Small intestine (tissue), 7 donors: Measurements from ENCODE around the gene SSC5D. TPM values are rescaled to one million over a fixed set of nuclear protein-coding genes. Genes with fewer than 3 reads are reported as not detected.

Experiments
- DNase-seq, 2 donors: peaks; one replicate each; pipeline versions ENCODE4 v3.0.0 to v3.0.0-alpha.2; 2013
- FAIRE-seq: peaks from 2 replicates; lab custom pipeline; 2012; peaks lifted over from hg19 to GRCh38; lab: Jason Lieb, UNC
- H3K27ac ChIP-seq, 3 donors: one replicate each; pipeline ENCODE4 v1.5.1; 2013; ENCODE audit warnings: low read length in 2 of 3, mild to moderate bottlenecking in 2 of 3, control low read depth in 1 of 3, inconsistent platforms in 1 of 3, low read depth in 1 of 3, moderate library complexity in 1 of 3
- H3K27me3 ChIP-seq, 3 donors: one replicate each; pipeline ENCODE4 v1.6.1; 2013; ENCODE audit warnings: low read length in 3 of 3, inconsistent platforms in 1 of 3; ENCODE audit not compliant: control insufficient read depth in 3 of 3, insufficient read depth in 3 of 3
- H3K36me3 ChIP-seq, 3 donors: one replicate each; pipeline ENCODE4 v1.6.1; 2013; ENCODE audit warnings: low read length in 3 of 3, inconsistent platforms in 1 of 3, low read depth in 1 of 3, mild to moderate bottlenecking in 1 of 3, moderate library complexity in 1 of 3; ENCODE audit not compliant: control insufficient read depth in 3 of 3, insufficient read depth in 2 of 3
- H3K4me1 ChIP-seq, 3 donors: one replicate each; pipeline ENCODE4 v1.6.1; 2013; ENCODE audit warnings: low read length in 2 of 3, inconsistent platforms in 1 of 3, low read depth in 1 of 3, mild to moderate bottlenecking in 1 of 3, moderate library complexity in 1 of 3; ENCODE audit not compliant: control insufficient read depth in 3 of 3, insufficient read depth in 2 of 3
- H3K4me3 ChIP-seq, 3 donors: one replicate each; pipeline ENCODE4 v1.5.1; 2013; ENCODE audit warnings: low read length in 3 of 3, control low read depth in 1 of 3, inconsistent platforms in 1 of 3, low read depth in 1 of 3, mild to moderate bottlenecking in 1 of 3, moderate library complexity in 1 of 3
- H3K9me3 ChIP-seq, 2 donors: one replicate each; pipeline ENCODE4 v1.6.1; 2013; ENCODE audit warnings: low read depth in 1 of 2, low read length in 1 of 2; ENCODE audit not compliant: control insufficient read depth in 2 of 2, insufficient read depth in 1 of 2
- WGBS, 3 donors: extraction: QIAGEN DNeasy Blood & Tissue Kit; methylation state at CpG; one replicate each; pipeline ENCODE4 v1.1.7; 2013; 5-methylcytosine and 5-hydroxymethylcytosine counted together
- polyA plus RNA-seq, 4 donors: library from polyadenylated mRNA; stranded (reverse) in 3 of 4; unstranded in 1 of 4; fragments of 200-250 nt in 3 of 4; fragments of 120-200 nt in 1 of 4; gene quantifications; one replicate each; pipeline versions ENCODE4 v1.2.1 to v1.2.3, GENCODE V29; 2013
- donor health status: healthy with polysubstance abuse.
- donor health status: control.
- donor health status: control.
- donor health status: Bipolar disorder and iron deficiency.
- donor health status: healthy.

SSC5D gene
- polyA plus RNA-seq, 4 donors: 0.49 to 2.2 (median 0.54) TPM; not detected in 1

GRCh38 chr19:55464039-55464661 is 24.1 kb upstream of the SSC5D start:
- H3K4me3 ChIP-seq: no peak overlapping the region
- FAIRE-seq: no peak
- no peaks in the 10 kb centered on the region for H3K36me3 ChIP-seq
- no peaks in the 10 kb centered on the region for H3K9me3 ChIP-seq
- 70 to 74% (median 72%) methylated on average over 23 of the region's 23 CpGs for WGBS, 3 donors
- H3K27me3 ChIP-seq: peaks cover 0 to 12% (median 0%) of the 10 kb centered on the region in 3 donors
- peaks cover 0 to 30% (median 2%) of the 10 kb centered on the region in 3 donors for H3K4me1 ChIP-seq
- DNase-seq: no peak
- H3K27ac ChIP-seq: no peak overlapping the region

- no peak within 1 kb of the TSS for H3K27ac ChIP-seq
- H3K4me3 ChIP-seq: no peak within 1 kb of the TSS
- H3K27me3 ChIP-seq: peaks cover 0 to 12% (median 0%) of the 10 kb centered on the region in 3 donors
- WGBS, 3 donors: 60 to 70% (median 67%) methylated on average over 13 to 14 of the region's 14 CpGs
- peaks cover 0 to 28% (median 2%) of the 10 kb centered on the region in 3 donors for H3K4me1 ChIP-seq
- DNase-seq (no peak), FAIRE-seq (no peak)
- no peaks in the 10 kb centered on the region for H3K9me3 ChIP-seq
- H3K36me3 ChIP-seq: no peaks in the 10 kb centered on the region
Observed at GRCh38 chr19:55464662-55465054, 23.6 kb upstream of the SSC5D start, which contains the start of gene C19orf85. TSS of gene C19orf85 (minus strand) at chr19:55464751. CDS start at chr19:55464554, 197 bp downstream.

- DNase-seq (no peak), FAIRE-seq (no peak)
- WGBS, 3 donors: 62 to 78% (median 62%) methylated on average over 11 of the region's 11 CpGs
- H3K4me3 ChIP-seq: no peak overlapping the region
- no peaks in the 10 kb centered on the region for H3K9me3 ChIP-seq
- H3K27ac ChIP-seq: no peak overlapping the region
- H3K27me3 ChIP-seq: peaks cover 0 to 12% (median 0%) of the 10 kb centered on the region in 3 donors
- peaks cover 0 to 19% (median 2%) of the 10 kb centered on the region in 3 donors for H3K4me1 ChIP-seq
- H3K36me3 ChIP-seq: no peaks in the 10 kb centered on the region
Observed at GRCh38 chr19:55465460-55466240, 22.6 kb upstream of the SSC5D start.

GRCh38 chr19:55466241-55466614 is 22.0 kb upstream of the SSC5D start:
- H3K36me3 ChIP-seq: no peaks in the 10 kb centered on the region
- H3K27me3 ChIP-seq: peaks cover 0 to 12% (median 0%) of the 10 kb centered on the region in 3 donors
- 79 to 88% (median 81%) methylated on average over 4 of the region's 4 CpGs for WGBS, 3 donors
- no peak overlapping the region for H3K4me3 ChIP-seq
- DNase-seq (no peak), FAIRE-seq (no peak)
- no peak overlapping the region for H3K27ac ChIP-seq
- peaks cover 0 to 14% (median 0%) of the 10 kb centered on the region in 3 donors for H3K4me1 ChIP-seq
- no peaks in the 10 kb centered on the region for H3K9me3 ChIP-seq

GRCh38 chr19:55467236-55468053 is 20.8 kb upstream of the SSC5D start:
- Histone ChIP-seq H3K4me3 (no peak overlapping the region), H3K4me1 (peaks cover 0 to 8% (median 0%) of the 10 kb centered on the region in 3 donors), H3K36me3 (no peaks in the 10 kb centered on the region), H3K27me3 (peaks cover 0 to 12% (median 0%) of the 10 kb centered on the region in 3 donors), H3K27ac (no peak overlapping the region), H3K9me3 (no peaks in the 10 kb centered on the region)
- no peak for FAIRE-seq
- peak; percentile 59 to 75 for DNase-seq
- 23 to 31% (median 25%) methylated on average over 29 of the region's 29 CpGs for WGBS, 3 donors

GRCh38 chr19:55468054-55468393 is 20.2 kb upstream of the SSC5D start:
- Histone ChIP-seq H3K27me3 (peaks cover 0 to 10% (median 0%) of the 10 kb centered on the region in 3 donors), H3K36me3 (no peaks in the 10 kb centered on the region), H3K27ac (no peak overlapping the region), H3K9me3 (no peaks in the 10 kb centered on the region), H3K4me1 (peaks cover 0 to 8% (median 0%) of the 10 kb centered on the region in 3 donors), H3K4me3 (no peak overlapping the region)
- WGBS, 3 donors: 8 to 27% (median 11%) methylated on average over 4 of the region's 4 CpGs
- DNase-seq: no peak
- no peak for FAIRE-seq

GRCh38 chr19:55471266-55471665 is 17.0 kb upstream of the SSC5D start:
- 27 to 61% (median 52%) methylated on average over 13 of the region's 13 CpGs for WGBS, 3 donors
- no peaks in the 10 kb centered on the region for H3K9me3 ChIP-seq
- DNase-seq (peak in 1 of 2 donors; percentile 25), FAIRE-seq (no peak)
- H3K4me3 ChIP-seq: no peak overlapping the region
- H3K36me3 ChIP-seq: no peaks in the 10 kb centered on the region
- H3K27ac ChIP-seq: no peak overlapping the region
- H3K27me3 ChIP-seq: no peaks in the 10 kb centered on the region
- H3K4me1 ChIP-seq: peaks cover 0 to 12% (median 2%) of the 10 kb centered on the region in 3 donors

- no peak overlapping the region for H3K27ac ChIP-seq
- H3K4me3 ChIP-seq: no peak overlapping the region
- no peaks in the 10 kb centered on the region for H3K27me3 ChIP-seq
- 69 to 84% (median 76%) methylated on average over 8 of the region's 8 CpGs for WGBS, 3 donors
- FAIRE-seq (no peak), DNase-seq (peak in 1 of 2 donors; percentile 35)
- H3K36me3 ChIP-seq: no peaks in the 10 kb centered on the region
- H3K4me1 ChIP-seq: peaks cover 0 to 13% (median 2%) of the 10 kb centered on the region in 3 donors
- H3K9me3 ChIP-seq: no peaks in the 10 kb centered on the region
Observed at GRCh38 chr19:55472463-55472862, 15.8 kb upstream of the SSC5D start.
